GM23338 (cell line): ENCODE results near the gene MEGF11. TPM values are rescaled to one million over a fixed set of nuclear protein-coding genes. Genes with fewer than 3 reads are reported as not detected.

Experiments used
- ATAC-seq: fragments of 200-7000 bp; cut with Tn5 transposase; 3 replicates; pipeline ENCODE4 v1.9.1; 2020
- DNase-seq: peaks from one replicate; pipeline ENCODE4 v3.0.0-alpha.2; 2015; ENCODE audit warnings: low spot score
- H2AFZ ChIP-seq: fragments of 200-600 bp; sonication (generic); 2 replicates; pipeline ENCODE4 v1.8.0; 2016; ENCODE audit warnings: antibody characterized with exemption, mild to moderate bottlenecking, moderate library complexity
- H3F3A ChIP-seq: fragments of 200-600 bp; sonication (generic); replicated peaks from 2 replicates; pipeline ENCODE4 v1.8.0; 2017; ENCODE audit warnings: antibody characterized with exemption, mixed run types, low read depth
- H3K27ac ChIP-seq: fragments of 200-600 bp; sonication (generic); 2 replicates; pipeline ENCODE4 v1.6.1; 2016; ENCODE audit warnings: low read depth
- H3K27me3 ChIP-seq: fragments of 200-600 bp; sonication (generic); 2 replicates; pipeline ENCODE4 v1.8.0; 2016; ENCODE audit warnings: mild to moderate bottlenecking, mixed run types, moderate library complexity; ENCODE audit not compliant: insufficient read depth
- H3K36me3 ChIP-seq: fragments of 200-600 bp; sonication (generic); 2 replicates; pipeline ENCODE4 v1.8.0; 2016; ENCODE audit warnings: mild to moderate bottlenecking; ENCODE audit not compliant: insufficient read depth
- H3K4me1 ChIP-seq: fragments of 200-600 bp; sonication (generic); 2 replicates; pipeline ENCODE4 v1.8.0; 2016; ENCODE audit warnings: mild to moderate bottlenecking, moderate library complexity; ENCODE audit not compliant: insufficient read depth
- H3K4me2 ChIP-seq: fragments of 200-600 bp; sonication (generic); 2 replicates; pipeline ENCODE4 v1.7.1; 2017; ENCODE audit warnings: mixed run types
- H3K4me3 ChIP-seq: fragments of 200-600 bp; sonication (generic); 2 replicates; pipeline ENCODE4 v1.6.1; 2016; ENCODE audit warnings: mixed run types
- H3K79me2 ChIP-seq: fragments of 200-600 bp; sonication (generic); replicated peaks from 2 replicates; pipeline ENCODE4 v1.8.0; 2017; ENCODE audit warnings: mild to moderate bottlenecking; ENCODE audit not compliant: insufficient read depth
- H3K9me2 ChIP-seq: fragments of 200-600 bp; sonication (generic); 2 replicates; pipeline ENCODE4 v1.8.0; 2017; ENCODE audit not compliant: insufficient read depth
- H4K20me1 ChIP-seq: fragments of 200-600 bp; sonication (generic); replicated peaks from 2 replicates; pipeline ENCODE4 v1.8.0; 2017; ENCODE audit warnings: mild to moderate bottlenecking; ENCODE audit not compliant: insufficient read depth
- H3K27ac Mint-ChIP-seq: 2 replicates; pipeline ENCODE4 v1.8.0; 2020; ENCODE audit warnings: inconsistent platforms, mild to moderate bottlenecking, moderate library complexity, mixed read lengths
- H3K27me3 Mint-ChIP-seq: 3 replicates; pipeline ENCODE4 v1.8.0; 2022; ENCODE audit warnings: low read depth, mild to moderate bottlenecking, moderate library complexity, mixed read lengths, inconsistent platforms; ENCODE audit not compliant: insufficient read depth, poor library complexity
- H3K36me3 Mint-ChIP-seq: 3 replicates; pipeline ENCODE4 v1.8.0; 2021; ENCODE audit warnings: low read depth, mild to moderate bottlenecking, inconsistent platforms, moderate library complexity, mixed read lengths
- H3K4me1 Mint-ChIP-seq: 3 replicates; pipeline ENCODE4 v1.8.0; 2020; ENCODE audit warnings: mild to moderate bottlenecking, inconsistent platforms, mixed read lengths
- H3K4me3 Mint-ChIP-seq: 3 replicates; pipeline ENCODE4 v1.8.0; 2021; ENCODE audit warnings: moderate library complexity, mild to moderate bottlenecking, inconsistent platforms, mixed read lengths
- H3K9me3 Mint-ChIP-seq: 3 replicates; pipeline ENCODE4 v1.8.0; 2020; ENCODE audit warnings: moderate library complexity, mild to moderate bottlenecking, inconsistent platforms, mixed read lengths
- CREB1 ChIP-seq: fragments of 250-450 bp; sonication (Bioruptor Pico); IDR thresholded peaks from 2 replicates; pipeline ENCODE4 v1.5.0; 2020; ENCODE audit warnings: low read depth, mild to moderate bottlenecking, moderate library complexity
- CTCF ChIP-seq, 2 experiments: fragments of 200-600 bp in 1 of 2; sonication (generic) in 1 of 2; conservative IDR thresholded peaks; 2 replicates each; pipeline versions ENCODE4 v1.5.1 to v1.6.1; 2016 to 2017; ENCODE audit warnings: antibody characterized with exemption in 2 of 2, low read depth in 2 of 2, mild to moderate bottlenecking in 2 of 2, moderate library complexity in 1 of 2
- EZH2 ChIP-seq: fragments of 200-600 bp; sonication (generic); IDR thresholded peaks from one replicate; pipeline ENCODE4 v1.8.0; 2017; ENCODE audit warnings: antibody characterized with exemption, mild to moderate bottlenecking, low read depth; ENCODE audit not compliant: unreplicated experiment
- EZH2phosphoT487 ChIP-seq: fragments of 200-600 bp; sonication (generic); IDR thresholded peaks from one replicate; pipeline ENCODE4 v1.8.1; 2018; ENCODE audit warnings: antibody characterized with exemption; ENCODE audit not compliant: unreplicated experiment
- JUNB ChIP-seq: IDR thresholded peaks from one replicate; pipeline ENCODE4 v1.6.1; 2016; ENCODE audit warnings: antibody characterized with exemption; ENCODE audit not compliant: unreplicated experiment
- NANOG ChIP-seq: IDR thresholded peaks from 2 replicates; pipeline ENCODE4 v1.6.1; 2016; ENCODE audit warnings: antibody characterized with exemption, borderline replicate concordance
- POLR2AphosphoS5 ChIP-seq: IDR thresholded peaks from 2 replicates; pipeline ENCODE4 v1.6.1; 2016; ENCODE audit warnings: antibody characterized with exemption, low read depth
- STAT1 ChIP-seq: IDR thresholded peaks from one replicate; pipeline ENCODE4 v1.6.1; 2016; ENCODE audit warnings: antibody characterized with exemption; ENCODE audit not compliant: unreplicated experiment
- ZNF114 ChIP-seq: fragments of 250-450 bp; sonication (Bioruptor Pico); IDR thresholded peaks from 2 replicates; pipeline ENCODE4 v1.5.0; 2020; ENCODE audit warnings: mild to moderate bottlenecking, moderate library complexity
- ZNF331 ChIP-seq: fragments of 250-450 bp; sonication (Bioruptor Pico); IDR thresholded peaks from 2 replicates; pipeline ENCODE4 v1.5.0; 2020; ENCODE audit warnings: low read depth, mild to moderate bottlenecking, moderate library complexity
- ZNF462 ChIP-seq: fragments of 250-450 bp; sonication (Bioruptor Pico); IDR thresholded peaks from 2 replicates; pipeline ENCODE4 v1.5.0; 2020; ENCODE audit warnings: mild to moderate bottlenecking, moderate library complexity
- polyA plus RNA-seq: library from polyadenylated mRNA; unstranded; fragments of >200 nt; fragmentation: Nextera tagmentation; extraction: Ambion mirVana; gene quantifications from 2 replicates; pipeline ENCODE4 v1.2.1, GENCODE V29; 2016
- total RNA-seq: library from RNA; depleted of rRNA; stranded (reverse); fragments of >200 nt; shearing (Covaris generic); gene quantifications from 2 replicates; pipeline ENCODE4 v1.2.3, GENCODE V29; 2014
- TF ChIP-seq, protein P1 (sequence below): IDR thresholded peaks from one replicate; pipeline ENCODE4 v1.6.1; 2018; ENCODE audit warnings: antibody characterized with exemption; ENCODE audit not compliant: unreplicated experiment
- TF ChIP-seq, protein P2 (sequence below): IDR thresholded peaks from 2 replicates; pipeline ENCODE4 v1.6.1; 2016; ENCODE audit warnings: antibody characterized with exemption

The MEGF11 gene
- total and polyA plus RNA-seq, 2 experiments from 2014 or later = 1.3 to 1.9 TPM

DNA sequence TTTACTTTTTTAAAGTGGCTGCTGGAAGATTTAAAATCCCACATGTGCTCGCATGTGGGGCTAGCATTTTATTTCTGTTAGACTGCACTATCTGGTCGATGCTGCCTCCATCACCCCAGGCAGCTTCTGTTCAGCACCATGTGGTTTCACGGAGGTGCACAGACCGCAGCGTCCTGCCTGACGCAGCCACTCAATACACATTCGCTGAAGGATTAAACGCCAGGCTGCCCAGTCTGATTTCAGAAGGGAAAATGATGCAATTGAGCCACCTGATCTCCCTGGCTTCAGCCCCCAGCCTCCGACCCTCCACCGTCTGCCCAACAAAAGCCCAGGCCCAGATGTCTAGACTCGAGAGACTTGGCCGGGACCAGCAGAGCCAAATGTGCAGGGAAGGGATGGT, 84.5 kb downstream of the MEGF11 start:
- TF ChIP-seq EZH2 (no peak), ZNF331 (CRISPR knock-in tag) (no peak), JUNB (no peak), CREB1 (no peak), ZNF114 (CRISPR knock-in tag) (no peak), STAT1 (no peak), NANOG (no peak), CTCF (conservative IDR thresholded peaks at IDR 0.05; ENCODE audit: low read depth in 2 of 2) (no peak), EZH2phosphoT487 (no peak), POLR2AphosphoS5 (no peak), ZNF462 (CRISPR knock-in tag) (no peak)
- TF ChIP-seq, protein P1, sequence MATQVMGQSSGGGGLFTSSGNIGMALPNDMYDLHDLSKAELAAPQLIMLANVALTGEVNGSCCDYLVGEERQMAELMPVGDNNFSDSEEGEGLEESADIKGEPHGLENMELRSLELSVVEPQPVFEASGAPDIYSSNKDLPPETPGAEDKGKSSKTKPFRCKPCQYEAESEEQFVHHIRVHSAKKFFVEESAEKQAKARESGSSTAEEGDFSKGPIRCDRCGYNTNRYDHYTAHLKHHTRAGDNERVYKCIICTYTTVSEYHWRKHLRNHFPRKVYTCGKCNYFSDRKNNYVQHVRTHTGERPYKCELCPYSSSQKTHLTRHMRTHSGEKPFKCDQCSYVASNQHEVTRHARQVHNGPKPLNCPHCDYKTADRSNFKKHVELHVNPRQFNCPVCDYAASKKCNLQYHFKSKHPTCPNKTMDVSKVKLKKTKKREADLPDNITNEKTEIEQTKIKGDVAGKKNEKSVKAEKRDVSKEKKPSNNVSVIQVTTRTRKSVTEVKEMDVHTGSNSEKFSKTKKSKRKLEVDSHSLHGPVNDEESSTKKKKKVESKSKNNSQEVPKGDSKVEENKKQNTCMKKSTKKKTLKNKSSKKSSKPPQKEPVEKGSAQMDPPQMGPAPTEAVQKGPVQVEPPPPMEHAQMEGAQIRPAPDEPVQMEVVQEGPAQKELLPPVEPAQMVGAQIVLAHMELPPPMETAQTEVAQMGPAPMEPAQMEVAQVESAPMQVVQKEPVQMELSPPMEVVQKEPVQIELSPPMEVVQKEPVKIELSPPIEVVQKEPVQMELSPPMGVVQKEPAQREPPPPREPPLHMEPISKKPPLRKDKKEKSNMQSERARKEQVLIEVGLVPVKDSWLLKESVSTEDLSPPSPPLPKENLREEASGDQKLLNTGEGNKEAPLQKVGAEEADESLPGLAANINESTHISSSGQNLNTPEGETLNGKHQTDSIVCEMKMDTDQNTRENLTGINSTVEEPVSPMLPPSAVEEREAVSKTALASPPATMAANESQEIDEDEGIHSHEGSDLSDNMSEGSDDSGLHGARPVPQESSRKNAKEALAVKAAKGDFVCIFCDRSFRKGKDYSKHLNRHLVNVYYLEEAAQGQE = no peak
- TF ChIP-seq, protein P2, sequence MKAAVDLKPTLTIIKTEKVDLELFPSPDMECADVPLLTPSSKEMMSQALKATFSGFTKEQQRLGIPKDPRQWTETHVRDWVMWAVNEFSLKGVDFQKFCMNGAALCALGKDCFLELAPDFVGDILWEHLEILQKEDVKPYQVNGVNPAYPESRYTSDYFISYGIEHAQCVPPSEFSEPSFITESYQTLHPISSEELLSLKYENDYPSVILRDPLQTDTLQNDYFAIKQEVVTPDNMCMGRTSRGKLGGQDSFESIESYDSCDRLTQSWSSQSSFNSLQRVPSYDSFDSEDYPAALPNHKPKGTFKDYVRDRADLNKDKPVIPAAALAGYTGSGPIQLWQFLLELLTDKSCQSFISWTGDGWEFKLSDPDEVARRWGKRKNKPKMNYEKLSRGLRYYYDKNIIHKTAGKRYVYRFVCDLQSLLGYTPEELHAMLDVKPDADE = no peak
- no peaks in the 10 kb centered on the region for H3K27me3 ChIP-seq
- Mint-ChIP-seq H3K27ac (no peak overlapping the region), H3K27me3 (peaks cover 14% of the 10 kb centered on the region), H3K36me3 (no peaks in the 10 kb centered on the region), H3K4me1 (peaks cover 27% of the 10 kb centered on the region), H3K4me3 (no peak overlapping the region), H3K9me3 (no peaks in the 10 kb centered on the region)
- no peaks in the 10 kb centered on the region for H3K4me1 ChIP-seq
- no peak for ATAC-seq
- H3K36me3 ChIP-seq = no peaks in the 10 kb centered on the region
- no peaks in the 10 kb centered on the region for H3F3A ChIP-seq
- no peaks in the 10 kb centered on the region for H4K20me1 ChIP-seq
- H3K4me3 ChIP-seq = no peak overlapping the region
- H3K79me2 ChIP-seq = no peaks in the 10 kb centered on the region
- no peak overlapping the region for H2AFZ ChIP-seq
- H3K27ac ChIP-seq = no peak overlapping the region
- H3K4me2 ChIP-seq = no peak overlapping the region
- no peak for DNase-seq
- peaks cover 4% of the 10 kb centered on the region; the same call in 1 of the 2 replicates for H3K9me2 ChIP-seq
